Measurements from ENCODE around the gene FEM1C. TPM values are rescaled to one million over a fixed set of nuclear protein-coding genes. Genes with fewer than 3 reads are reported as not detected.

Gene FEM1C
- polyA plus RNA-seq, 1 donor (not counting 4 experiments of a cell fraction or from before 2014, with no cell fraction given) = 11.9 TPM

DNA sequence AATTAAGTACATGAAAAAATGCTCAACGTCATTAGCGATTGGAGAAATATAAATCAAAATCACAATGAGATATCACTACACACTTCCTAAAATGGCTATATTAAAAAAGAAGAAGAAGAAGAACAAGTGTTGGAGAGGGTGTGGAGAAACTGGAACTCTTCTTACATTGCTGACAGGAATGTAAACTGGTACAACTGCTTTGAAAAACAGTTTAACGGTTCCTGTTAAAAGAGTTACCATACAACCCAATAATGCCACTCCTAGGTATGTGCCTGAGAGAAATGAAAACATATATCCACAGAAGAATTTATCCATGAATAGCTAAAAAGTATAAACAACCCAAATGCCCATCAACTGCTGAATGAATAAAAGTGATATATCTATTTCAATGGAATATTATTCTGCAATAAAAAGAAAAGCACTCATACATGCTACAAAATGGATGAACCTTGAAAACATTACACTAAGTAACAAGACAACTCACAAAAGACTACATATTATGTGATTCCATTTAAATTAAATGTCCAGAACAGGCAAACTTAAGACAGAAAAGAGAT lies 9.0 kb downstream of the FEM1C start:
- Histone ChIP-seq H3K9me1 (ENCODE audit: control insufficient read depth, extremely low read depth, insufficient read depth, low read length) (peaks cover 3% of the 10 kb centered on the region), H3K36me3 (ENCODE audit: control insufficient read depth in 2 of 2, extremely low read depth in 1 of 2, insufficient read depth in 2 of 2, low read length in 2 of 2) (no peaks in the 10 kb centered on the region), H3K9ac (ENCODE audit: control insufficient read depth, extremely low read depth, insufficient read depth, low read length) (no peak overlapping the region), H3K79me2 (ENCODE audit: control insufficient read depth, insufficient read depth, low read length) (peaks cover 97% of the 10 kb centered on the region), H4K20me1 (ENCODE audit: control insufficient read depth, extremely low read depth, insufficient read depth, low read length) (peaks cover 7% of the 10 kb centered on the region), H3K4me2 (ENCODE audit: control insufficient read depth, extremely low read depth, insufficient read depth, low read depth, low read length) (no peak overlapping the region), H3K27ac (ENCODE audit: control insufficient read depth, insufficient read depth, low read length) (no peak overlapping the region), H3K27me3 (ENCODE audit: control insufficient read depth, extremely low read depth, insufficient read depth, low read length) (no peaks in the 10 kb centered on the region), H3K4me1 (ENCODE audit: control insufficient read depth, extremely low read depth, insufficient read depth, low read length) (peaks cover 22% of the 10 kb centered on the region), H2AFZ (ENCODE audit: control insufficient read depth, low read length) (no peak overlapping the region), H3K9me3 (ENCODE audit: control insufficient read depth, low read depth, low read length) (no peaks in the 10 kb centered on the region), H3K4me3 (ENCODE audit: control insufficient read depth in 2 of 3, extremely low read depth in 1 of 3, insufficient read depth in 2 of 3, low read depth in 1 of 3, low read length in 3 of 3) (no peak overlapping the region)
- FAIRE-seq (no peak), DNase-seq (ENCODE audit: low read depth, low spot score) (no peak)
- TF ChIP-seq, protein P1, sequence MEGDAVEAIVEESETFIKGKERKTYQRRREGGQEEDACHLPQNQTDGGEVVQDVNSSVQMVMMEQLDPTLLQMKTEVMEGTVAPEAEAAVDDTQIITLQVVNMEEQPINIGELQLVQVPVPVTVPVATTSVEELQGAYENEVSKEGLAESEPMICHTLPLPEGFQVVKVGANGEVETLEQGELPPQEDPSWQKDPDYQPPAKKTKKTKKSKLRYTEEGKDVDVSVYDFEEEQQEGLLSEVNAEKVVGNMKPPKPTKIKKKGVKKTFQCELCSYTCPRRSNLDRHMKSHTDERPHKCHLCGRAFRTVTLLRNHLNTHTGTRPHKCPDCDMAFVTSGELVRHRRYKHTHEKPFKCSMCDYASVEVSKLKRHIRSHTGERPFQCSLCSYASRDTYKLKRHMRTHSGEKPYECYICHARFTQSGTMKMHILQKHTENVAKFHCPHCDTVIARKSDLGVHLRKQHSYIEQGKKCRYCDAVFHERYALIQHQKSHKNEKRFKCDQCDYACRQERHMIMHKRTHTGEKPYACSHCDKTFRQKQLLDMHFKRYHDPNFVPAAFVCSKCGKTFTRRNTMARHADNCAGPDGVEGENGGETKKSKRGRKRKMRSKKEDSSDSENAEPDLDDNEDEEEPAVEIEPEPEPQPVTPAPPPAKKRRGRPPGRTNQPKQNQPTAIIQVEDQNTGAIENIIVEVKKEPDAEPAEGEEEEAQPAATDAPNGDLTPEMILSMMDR (optimal IDR thresholded peaks at IDR 0.05 in 1 of 3, IDR thresholded peaks at IDR 0.05 in 1 of 3, conservative IDR thresholded peaks at IDR 0.05 in 1 of 3; ENCODE audit: extremely low read depth in 1 of 3, insufficient read depth in 2 of 3, low read length in 3 of 3) = no peak
- TF ChIP-seq EZH2 (IDR thresholded peaks at IDR 0.05; ENCODE audit: low read length) = no peak
- dilution Hi-C loops (cut with MboI; ENCODE audit: extremely low pct_ligation_motif_present, low sequenced_read_pairs) = no loop called here

DNA sequence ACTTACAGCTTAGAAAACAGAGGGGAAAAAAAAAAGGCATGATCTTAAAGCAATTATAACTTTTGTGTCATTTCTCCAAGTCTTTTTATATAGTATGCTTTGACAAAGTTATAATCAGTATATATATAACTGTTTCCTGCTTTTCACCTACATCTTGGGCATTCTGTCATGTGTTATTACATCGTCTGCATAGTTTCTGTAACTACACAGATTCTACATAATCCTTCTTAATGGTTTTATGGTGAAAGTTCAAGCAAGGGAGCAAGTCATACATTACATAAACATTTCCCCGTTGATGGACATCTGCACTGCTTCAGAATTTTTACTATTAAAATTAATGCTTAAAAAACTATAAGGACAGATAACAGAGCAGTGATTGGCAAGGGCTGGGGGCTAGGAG lies 12.1 kb downstream of the FEM1C start:
- peaks cover 18% of the 10 kb centered on the region for H3K4me1 ChIP-seq (ENCODE audit: control insufficient read depth, extremely low read depth, insufficient read depth, low read length)
- peaks cover 0 to 2% of the 10 kb centered on the region in 2 experiments for H3K36me3 ChIP-seq (ENCODE audit: control insufficient read depth in 2 of 2, extremely low read depth in 1 of 2, insufficient read depth in 2 of 2, low read length in 2 of 2)
- peaks cover 96% of the 10 kb centered on the region for H3K79me2 ChIP-seq (ENCODE audit: control insufficient read depth, insufficient read depth, low read length)
- no peak overlapping the region for H2AFZ ChIP-seq (ENCODE audit: control insufficient read depth, low read length)
- no peak overlapping the region for H3K9ac ChIP-seq (ENCODE audit: control insufficient read depth, extremely low read depth, insufficient read depth, low read length)
- no peak overlapping the region for H3K27ac ChIP-seq (ENCODE audit: control insufficient read depth, insufficient read depth, low read length)
- FAIRE-seq (no peak), DNase-seq (ENCODE audit: low read depth, low spot score) (no peak)
- H4K20me1 ChIP-seq (ENCODE audit: control insufficient read depth, extremely low read depth, insufficient read depth, low read length) = peaks cover 4% of the 10 kb centered on the region
- no peak overlapping the region for H3K4me3 ChIP-seq (ENCODE audit: control insufficient read depth in 2 of 3, extremely low read depth in 1 of 3, insufficient read depth in 2 of 3, low read depth in 1 of 3, low read length in 3 of 3)
- peaks cover 3% of the 10 kb centered on the region for H3K9me1 ChIP-seq (ENCODE audit: control insufficient read depth, extremely low read depth, insufficient read depth, low read length)
- TF ChIP-seq, protein P1 (optimal IDR thresholded peaks at IDR 0.05 in 1 of 3, IDR thresholded peaks at IDR 0.05 in 1 of 3, conservative IDR thresholded peaks at IDR 0.05 in 1 of 3; ENCODE audit: extremely low read depth in 1 of 3, insufficient read depth in 2 of 3, low read length in 3 of 3) = no peak
- no peak for TF ChIP-seq EZH2 (IDR thresholded peaks at IDR 0.05; ENCODE audit: low read length)
- H3K27me3 ChIP-seq (ENCODE audit: control insufficient read depth, extremely low read depth, insufficient read depth, low read length) = no peaks in the 10 kb centered on the region
- H3K4me2 ChIP-seq (ENCODE audit: control insufficient read depth, extremely low read depth, insufficient read depth, low read depth, low read length) = no peak overlapping the region
- dilution Hi-C loops (cut with MboI; ENCODE audit: extremely low pct_ligation_motif_present, low sequenced_read_pairs) = no loop called here
- no peaks in the 10 kb centered on the region for H3K9me3 ChIP-seq (ENCODE audit: control insufficient read depth, low read depth, low read length)
